ENCODE results near the gene CSTF3.

Gene CSTF3

GRCh38 chr11:33040862-33041453 lies 120.3 kb downstream of the CSTF3 start:
- POLR2A ChIA-PET, result no interaction called here
- CTCF ChIA-PET, result interaction anchor here (1.3 to 1.4 kb wide), 2 partner anchors 12 to 232 kb away, joined by 3 to 4 read pairs; no protein-coding TSS in a partner anchor
- peak; percentile 30 for DNase-seq (ENCODE audit: extremely low spot score)
- TF ChIP-seq CTCF (IDR thresholded peaks at IDR 0.05; ENCODE audit: control extremely low read depth, extremely low read depth, low read depth, missing control alignments), result no peak

GRCh38 chr11:33040033-33040861 lies 121.0 kb downstream of the CSTF3 start:
- no peak for TF ChIP-seq CTCF (IDR thresholded peaks at IDR 0.05; ENCODE audit: control extremely low read depth, extremely low read depth, low read depth, missing control alignments)
- ChIA-PET CTCF (interaction anchor here (0.7 to 1.9 kb wide), 7 partner anchors 8 to 231 kb away, joined by 3 to 6 read pairs (median 4); no protein-coding TSS in a partner anchor), POLR2A (interaction anchor here (1.0 to 1.5 kb wide), 3 partner anchors 20 to 24 kb away, joined by 3 to 4 read pairs (median 3); partner anchors contain the start of gene DEPDC7)
- DNase-seq (ENCODE audit: extremely low spot score), result peak; percentile 61

GRCh38 chr11:33039274-33040032 lies 121.8 kb downstream of the CSTF3 start, which contains the start of gene TCP11L1:
Gene TCP11L1 (plus strand): TSS chr11:33039572. CDS start chr11:33043774, 4,202 bp downstream.
- POLR2A ChIA-PET, result interaction anchor here (1.0 to 1.5 kb wide), 4 partner anchors 11 to 24 kb away, joined by 3 to 4 read pairs (median 3); partner anchors contain the start of gene DEPDC7
- TF ChIP-seq CTCF (IDR thresholded peaks at IDR 0.05; ENCODE audit: control extremely low read depth, extremely low read depth, low read depth, missing control alignments), result no peak
- peak; percentile 91 for DNase-seq (ENCODE audit: extremely low spot score)
- CTCF ChIA-PET, result interaction anchor here (0.7 to 1.9 kb wide), 10 partner anchors 9 to 230 kb away, joined by 3 to 6 read pairs (median 4); no protein-coding TSS in a partner anchor

GRCh38 chr11:33035011-33035410 lies 126.3 kb downstream of the CSTF3 start:
- POLR2A ChIA-PET, result no interaction called here
- no peak for DNase-seq (ENCODE audit: extremely low spot score)
- TF ChIP-seq CTCF (IDR thresholded peaks at IDR 0.05; ENCODE audit: control extremely low read depth, extremely low read depth, low read depth, missing control alignments), result no peak
- CTCF ChIA-PET, result interaction anchor here (1.1 to 1.7 kb wide), 3 partner anchors 10 to 28 kb away, joined by 3 to 6 read pairs (median 6); no protein-coding TSS in a partner anchor

All from GM10248 (cell line).